ENCODE results near the gene ZNF532. TPM values are rescaled to one million over a fixed set of nuclear protein-coding genes. Genes with fewer than 3 reads are reported as not detected.

The ZNF532 gene
- total and polyA plus RNA-seq, 12 donors: 11.6 to 34.8 (median 22.6) TPM

DNA sequence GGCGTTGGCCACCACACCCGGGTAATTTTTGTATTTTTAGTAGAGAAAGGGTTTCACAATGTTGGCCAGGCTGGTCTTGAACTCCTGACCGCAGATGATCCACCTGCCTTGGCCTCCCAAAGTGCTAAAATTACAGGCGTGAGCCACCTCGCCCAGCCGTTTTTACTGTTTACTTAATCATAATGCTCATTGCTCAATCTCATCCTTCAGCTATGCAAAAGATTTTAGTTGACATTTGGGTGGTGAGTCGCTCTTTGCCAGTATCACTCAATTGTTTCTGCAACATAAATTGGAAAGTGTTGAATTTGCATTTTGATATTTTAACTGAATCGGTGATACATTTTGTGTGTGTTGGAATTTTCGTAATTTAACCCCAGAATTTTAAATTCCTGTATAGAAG is 7.8 kb upstream of the ZNF532 start:
- no peak for TF ChIP-seq POLR2A (IDR thresholded peaks at IDR 0.05)
- TF ChIP-seq, protein P1, sequence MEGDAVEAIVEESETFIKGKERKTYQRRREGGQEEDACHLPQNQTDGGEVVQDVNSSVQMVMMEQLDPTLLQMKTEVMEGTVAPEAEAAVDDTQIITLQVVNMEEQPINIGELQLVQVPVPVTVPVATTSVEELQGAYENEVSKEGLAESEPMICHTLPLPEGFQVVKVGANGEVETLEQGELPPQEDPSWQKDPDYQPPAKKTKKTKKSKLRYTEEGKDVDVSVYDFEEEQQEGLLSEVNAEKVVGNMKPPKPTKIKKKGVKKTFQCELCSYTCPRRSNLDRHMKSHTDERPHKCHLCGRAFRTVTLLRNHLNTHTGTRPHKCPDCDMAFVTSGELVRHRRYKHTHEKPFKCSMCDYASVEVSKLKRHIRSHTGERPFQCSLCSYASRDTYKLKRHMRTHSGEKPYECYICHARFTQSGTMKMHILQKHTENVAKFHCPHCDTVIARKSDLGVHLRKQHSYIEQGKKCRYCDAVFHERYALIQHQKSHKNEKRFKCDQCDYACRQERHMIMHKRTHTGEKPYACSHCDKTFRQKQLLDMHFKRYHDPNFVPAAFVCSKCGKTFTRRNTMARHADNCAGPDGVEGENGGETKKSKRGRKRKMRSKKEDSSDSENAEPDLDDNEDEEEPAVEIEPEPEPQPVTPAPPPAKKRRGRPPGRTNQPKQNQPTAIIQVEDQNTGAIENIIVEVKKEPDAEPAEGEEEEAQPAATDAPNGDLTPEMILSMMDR (IDR thresholded peaks at IDR 0.05): no peak
- Histone ChIP-seq H3K27ac (no peak overlapping the region), H3K27me3 (no peaks in the 10 kb centered on the region), H3K4me1 (replicated peaks in 1 of 2) (peaks cover 0 to 18% of the 10 kb centered on the region in 2 donors), H3K36me3 (replicated peaks in 1 of 2) (no peaks in the 10 kb centered on the region), H3K4me3 (no peak overlapping the region), H3K9me3 (replicated peaks in 1 of 3) (no peaks in the 10 kb centered on the region)
- 68 to 82% (median 75%) methylated on average over 9 of the region's 9 CpGs for WGBS, 4 donors
- intact Hi-C loops (cut with DNase I): no loop called here
- no peak for DNase-seq

DNA sequence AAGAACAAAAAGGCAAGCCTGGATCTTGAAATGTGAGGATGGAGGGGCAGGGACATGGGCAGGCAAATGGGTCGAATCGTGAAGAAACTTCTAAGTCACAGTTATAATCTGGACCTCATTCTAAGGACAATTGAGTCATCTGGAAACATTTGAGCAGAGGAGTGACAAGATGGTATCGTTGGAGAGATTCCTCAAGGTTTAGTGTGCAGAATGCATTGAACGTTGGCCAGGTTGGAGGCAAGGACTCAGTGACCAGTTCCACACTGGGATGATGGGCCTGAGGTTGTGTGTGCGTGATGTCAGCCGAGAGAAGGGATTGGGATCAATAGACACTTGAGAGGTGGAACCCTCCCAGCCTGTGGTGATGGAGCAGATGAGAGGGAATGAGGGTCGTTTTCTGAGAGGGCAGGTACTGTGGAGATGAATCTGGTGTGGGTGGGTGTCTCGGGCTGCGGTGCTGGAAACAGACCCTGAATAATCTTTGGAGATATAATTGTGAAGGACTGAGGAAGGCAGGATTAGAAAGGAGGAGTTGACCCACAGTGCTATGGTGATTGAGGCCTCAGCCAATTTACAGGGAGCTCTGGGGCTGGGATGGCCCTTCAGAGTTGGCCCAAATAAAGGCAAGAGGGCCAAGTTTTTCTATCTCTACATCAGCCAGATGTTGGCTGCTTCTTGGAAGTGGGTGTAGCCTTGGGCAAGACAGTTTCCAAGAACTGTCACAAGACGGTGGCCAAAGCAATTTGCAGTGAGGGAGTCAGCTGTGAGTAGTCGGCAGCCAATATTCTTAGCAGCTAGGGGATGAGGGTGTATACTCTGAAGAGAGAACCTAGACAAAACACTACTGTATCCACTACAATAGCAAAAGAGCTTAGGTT is 5.8 kb upstream of the ZNF532 start:
- intact Hi-C loops (cut with DNase I): no loop called here
- Histone ChIP-seq H3K9me3 (replicated peaks in 1 of 3) (no peaks in the 10 kb centered on the region), H3K27me3 (no peaks in the 10 kb centered on the region), H3K4me1 (replicated peaks in 1 of 2) (peaks cover 3 to 28% of the 10 kb centered on the region in 2 donors), H3K4me3 (no peak overlapping the region), H3K36me3 (replicated peaks in 1 of 2) (no peaks in the 10 kb centered on the region), H3K27ac (peak overlapping the region in 1 of 5 donors; percentile 57)
- TF ChIP-seq, protein P1 (IDR thresholded peaks at IDR 0.05): no peak
- TF ChIP-seq POLR2A (IDR thresholded peaks at IDR 0.05): no peak
- whole genome bisulfite sequencing, 4 donors: 70 to 77% (median 74%) methylated on average over 11 of the region's 11 CpGs
- DNase-seq: peak in 6 of 7 donors; percentile 18 to 68 (median 40)

DNA sequence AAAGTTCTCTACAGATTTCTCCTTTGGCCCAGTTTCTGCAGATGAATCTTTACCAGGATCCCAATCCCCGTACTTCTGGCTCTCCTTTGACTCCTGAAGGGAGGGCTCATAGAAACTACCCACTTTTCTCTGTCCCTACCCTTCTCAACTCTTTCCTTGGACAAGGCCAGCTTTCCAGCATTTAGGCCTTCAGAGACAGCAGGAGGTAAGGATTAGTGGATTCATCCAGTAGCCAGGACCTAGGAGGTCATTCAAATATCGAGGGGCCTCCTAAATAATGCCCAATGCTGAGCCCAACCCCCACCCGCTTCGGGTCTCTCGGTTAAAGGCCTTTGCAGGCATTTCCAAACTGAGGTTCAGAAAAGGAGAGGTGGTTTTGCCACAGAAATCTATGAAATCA is 4.8 kb upstream of the ZNF532 start:
- no peaks in the 10 kb centered on the region for H3K27me3 ChIP-seq
- TF ChIP-seq, protein P1 (IDR thresholded peaks at IDR 0.05): no peak
- TF ChIP-seq POLR2A (IDR thresholded peaks at IDR 0.05): no peak
- DNase-seq: no peak
- no peak overlapping the region for H3K4me3 ChIP-seq
- WGBS, 4 donors: 55 to 73% (median 70%) methylated on average over 5 of the region's 5 CpGs
- H3K9me3 ChIP-seq (replicated peaks in 1 of 3): no peaks in the 10 kb centered on the region
- no peaks in the 10 kb centered on the region for H3K36me3 ChIP-seq (replicated peaks in 1 of 2)
- H3K4me1 ChIP-seq (replicated peaks in 1 of 2): peaks cover 5 to 28% of the 10 kb centered on the region in 2 donors
- peak overlapping the region in 1 of 5 donors; percentile 21 for H3K27ac ChIP-seq
- intact Hi-C loops (cut with DNase I): no loop called here

DNA sequence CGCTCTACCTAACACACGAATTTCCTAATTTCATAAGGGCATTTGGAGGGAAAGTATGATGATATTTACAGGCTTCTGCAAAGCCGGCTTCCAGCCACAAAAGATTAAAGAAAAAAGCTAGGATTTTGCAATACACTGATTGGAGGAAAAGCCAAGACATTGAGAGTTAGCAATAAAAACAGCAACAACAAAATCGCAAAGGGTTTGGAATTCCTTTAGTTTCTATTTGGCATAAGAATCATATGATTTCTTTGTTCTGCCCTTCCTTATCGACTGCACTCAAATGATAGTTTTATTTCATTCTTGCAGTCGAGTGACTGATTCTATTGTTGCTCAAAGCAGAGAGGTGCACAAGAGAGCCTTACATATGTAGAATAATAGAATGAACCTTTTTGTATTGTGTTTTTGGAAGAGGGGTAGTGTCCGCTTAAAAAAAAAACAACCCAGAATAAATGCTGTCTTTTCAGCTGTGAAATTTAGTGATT is 3.9 kb upstream of the ZNF532 start:
- 60 to 70% (median 65%) methylated on average over 7 of the region's 7 CpGs for WGBS, 4 donors
- intact Hi-C loops (cut with DNase I): no loop called here
- peaks cover 0 to 4% of the 10 kb centered on the region in 2 donors for H3K36me3 ChIP-seq (replicated peaks in 1 of 2)
- TF ChIP-seq, protein P1 (IDR thresholded peaks at IDR 0.05): no peak
- TF ChIP-seq POLR2A (IDR thresholded peaks at IDR 0.05): no peak
- H3K4me3 ChIP-seq: no peak overlapping the region
- no peaks in the 10 kb centered on the region for H3K27me3 ChIP-seq
- H3K27ac ChIP-seq: peak overlapping the region in 2 of 5 donors; percentile 2 to 20
- H3K4me1 ChIP-seq (replicated peaks in 1 of 2): peaks cover 5 to 34% of the 10 kb centered on the region in 2 donors
- DNase-seq: no peak
- no peaks in the 10 kb centered on the region for H3K9me3 ChIP-seq (replicated peaks in 1 of 3)
